SK-N-SH treated with all-trans-retinoic acid at 6 μM for 48 hours (cell line): ENCODE results near the gene CYP26A1.

Experiments
- ATAC-seq: fragments of 200-7000 bp; cut with Tn5 transposase; 3 replicates; pipeline ENCODE4 v1.9.1; 2020; ENCODE audit warnings: mild to moderate bottlenecking, moderate library complexity
- ARNTL ChIP-seq: fragments of 450-650 bp; formaldehyde crosslinking; IDR thresholded peaks from 2 replicates; pipeline ENCODE4 v1.5.0; 2020; ENCODE audit warnings: low read depth, mild to moderate bottlenecking, moderate library complexity, borderline replicate concordance
- CSDC2 ChIP-seq: fragments of 250-450 bp; sonication (Bioruptor Pico); IDR thresholded peaks from 2 replicates; pipeline ENCODE4 v1.5.0; 2020; ENCODE audit warnings: mild to moderate bottlenecking, moderate library complexity
- ESRRG ChIP-seq: fragments of 250-450 bp; sonication (Bioruptor Pico); IDR thresholded peaks from 2 replicates; pipeline ENCODE4 v1.6.1; 2021; ENCODE audit warnings: mild to moderate bottlenecking
- GLIS3 ChIP-seq: fragments of 250-450 bp; sonication (Bioruptor Pico); IDR thresholded peaks from 2 replicates; pipeline ENCODE4 v1.5.0; 2020; ENCODE audit warnings: mild to moderate bottlenecking, moderate library complexity
- ISL1 ChIP-seq: fragments of 250-450 bp; sonication (Bioruptor Pico); IDR thresholded peaks from 2 replicates; pipeline ENCODE4 v2.1.2; 2022; ENCODE audit warnings: mild to moderate bottlenecking, moderate library complexity
- OSR1 ChIP-seq: fragments of 250-450 bp; sonication (Bioruptor Pico); IDR thresholded peaks from 2 replicates; pipeline ENCODE4 v1.8.0; 2022; ENCODE audit warnings: moderate library complexity, mild to moderate bottlenecking, inconsistent platforms
- PPARA ChIP-seq: fragments of 250-450 bp; sonication (Bioruptor Pico); IDR thresholded peaks from 2 replicates; pipeline ENCODE4 v1.5.0; 2020; ENCODE audit warnings: mild to moderate bottlenecking, borderline replicate concordance
- RARB ChIP-seq: fragments of 250-450 bp; sonication (Bioruptor Pico); IDR thresholded peaks from 2 replicates; pipeline ENCODE4 v1.8.0; 2021; ENCODE audit warnings: mild to moderate bottlenecking, moderate library complexity
- SNAI2 ChIP-seq: fragments of 250-450 bp; sonication (Bioruptor Pico); IDR thresholded peaks from 2 replicates; pipeline ENCODE4 v1.5.0; 2020; ENCODE audit warnings: mild to moderate bottlenecking, moderate library complexity
- TCF4 ChIP-seq: fragments of 250-450 bp; sonication (Bioruptor Pico); IDR thresholded peaks from 2 replicates; pipeline ENCODE4 v1.8.0; 2021; ENCODE audit warnings: mild to moderate bottlenecking, moderate library complexity, borderline replicate concordance
- TOX ChIP-seq: fragments of 250-450 bp; sonication (Bioruptor Pico); IDR thresholded peaks from 2 replicates; pipeline ENCODE4 v1.8.0; 2021; ENCODE audit warnings: mild to moderate bottlenecking, moderate library complexity, borderline replicate concordance
- ZC3H10 ChIP-seq: fragments of 250-450 bp; sonication (Bioruptor Pico); IDR thresholded peaks from 2 replicates; pipeline ENCODE4 v1.5.1; 2021; ENCODE audit warnings: mild to moderate bottlenecking, moderate library complexity
- ZFP3 ChIP-seq: fragments of 250-450 bp; sonication (Bioruptor Pico); IDR thresholded peaks from 2 replicates; pipeline ENCODE4 v1.5.0; 2020; ENCODE audit warnings: mild to moderate bottlenecking, moderate library complexity
- ZFP30 ChIP-seq: fragments of 450-650 bp; formaldehyde crosslinking; IDR thresholded peaks from 2 replicates; pipeline ENCODE4 v1.5.0; 2022; ENCODE audit warnings: mild to moderate bottlenecking, moderate library complexity
- ZNF565 ChIP-seq: fragments of 450-650 bp; formaldehyde crosslinking; conservative IDR thresholded peaks from 2 replicates; pipeline ENCODE4 v1.5.0; 2020; ENCODE audit warnings: low read depth, mild to moderate bottlenecking, moderate library complexity
- ZNF70 ChIP-seq: fragments of 450-650 bp; formaldehyde crosslinking; IDR thresholded peaks from 2 replicates; pipeline ENCODE4 v1.5.0; 2020; ENCODE audit warnings: mild to moderate bottlenecking, moderate library complexity
- ZNF8 ChIP-seq: fragments of 450-650 bp; formaldehyde crosslinking; IDR thresholded peaks from 2 replicates; pipeline ENCODE4 v1.5.0; 2020; ENCODE audit warnings: mild to moderate bottlenecking, moderate library complexity
- TF ChIP-seq, protein P1 (sequence below): fragments of 250-450 bp; sonication (Bioruptor Pico); IDR thresholded peaks from 2 replicates; pipeline ENCODE4 v1.8.0; 2020; ENCODE audit warnings: mild to moderate bottlenecking, moderate library complexity, borderline replicate concordance
- TF ChIP-seq, protein P2 (sequence below): fragments of 250-450 bp; sonication (Bioruptor Pico); IDR thresholded peaks from 2 replicates; pipeline ENCODE4 v1.5.0; 2020; ENCODE audit warnings: mild to moderate bottlenecking, moderate library complexity
- TF ChIP-seq, protein P3 (sequence below): fragments of 250-450 bp; sonication (Bioruptor Pico); IDR thresholded peaks from 2 replicates; pipeline ENCODE4 v1.5.1; 2021; ENCODE audit warnings: mild to moderate bottlenecking, moderate library complexity
- TF ChIP-seq, protein P4 (sequence below): fragments of 250-450 bp; sonication (Bioruptor Pico); IDR thresholded peaks from 2 replicates; pipeline ENCODE4 v1.5.1; 2020; ENCODE audit warnings: low read depth, mild to moderate bottlenecking, moderate library complexity
- TF ChIP-seq, protein P5 (sequence below): fragments of 250-450 bp; sonication (Bioruptor Pico); IDR thresholded peaks from 2 replicates; pipeline ENCODE4 v1.8.0; 2021; ENCODE audit warnings: low read depth, mild to moderate bottlenecking, moderate library complexity, borderline replicate concordance

The CYP26A1 gene

DNA sequence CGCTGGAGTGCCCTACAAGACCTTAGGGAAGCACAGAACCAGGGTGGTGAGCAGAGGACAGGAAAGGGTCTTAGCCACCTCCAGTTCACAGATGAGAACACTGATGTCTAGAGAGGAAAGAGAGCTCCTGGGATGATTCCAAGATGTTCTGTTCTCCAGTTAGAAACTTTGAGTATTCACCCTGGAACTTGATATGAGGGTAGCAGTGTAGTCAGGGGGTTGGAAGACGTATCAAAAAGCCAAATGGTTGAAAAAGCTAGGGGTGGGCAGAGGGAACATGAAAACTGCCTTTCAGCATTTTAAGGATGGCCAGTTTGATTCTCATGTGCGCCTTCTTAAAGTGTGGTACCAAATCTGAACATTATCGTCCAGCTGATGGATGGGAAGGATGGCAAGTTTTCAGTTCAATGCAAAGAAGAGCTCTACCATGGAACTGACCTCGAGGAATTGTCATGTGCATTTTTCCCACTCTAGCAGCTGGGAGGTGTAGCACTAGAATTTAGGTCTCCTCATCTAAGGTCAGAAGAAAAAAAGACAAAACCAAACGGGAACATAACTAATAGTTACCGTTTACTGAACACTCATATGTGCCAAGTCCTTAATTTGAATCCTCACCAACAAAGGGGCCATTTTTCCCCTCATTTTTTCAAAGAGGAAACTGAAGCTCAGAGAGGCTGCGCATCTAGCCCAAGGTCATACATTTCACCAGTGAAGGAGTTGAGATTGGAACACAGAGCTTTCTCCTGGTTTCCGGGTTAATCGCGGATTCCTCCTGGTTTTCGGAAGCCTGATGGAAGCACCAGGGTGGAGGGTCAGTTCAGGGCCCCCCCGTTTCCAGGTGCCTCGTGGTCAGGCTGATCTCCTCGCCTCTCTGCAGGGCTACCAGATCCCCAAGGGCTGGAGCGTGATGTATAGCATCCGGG lies 6.0 kb upstream of the CYP26A1 start:
- TF ChIP-seq SNAI2 (no peak), RARB (CRISPR knock-in tag) (no peak), PPARA (CRISPR knock-in tag) (no peak)
- TF ChIP-seq, protein P1, sequence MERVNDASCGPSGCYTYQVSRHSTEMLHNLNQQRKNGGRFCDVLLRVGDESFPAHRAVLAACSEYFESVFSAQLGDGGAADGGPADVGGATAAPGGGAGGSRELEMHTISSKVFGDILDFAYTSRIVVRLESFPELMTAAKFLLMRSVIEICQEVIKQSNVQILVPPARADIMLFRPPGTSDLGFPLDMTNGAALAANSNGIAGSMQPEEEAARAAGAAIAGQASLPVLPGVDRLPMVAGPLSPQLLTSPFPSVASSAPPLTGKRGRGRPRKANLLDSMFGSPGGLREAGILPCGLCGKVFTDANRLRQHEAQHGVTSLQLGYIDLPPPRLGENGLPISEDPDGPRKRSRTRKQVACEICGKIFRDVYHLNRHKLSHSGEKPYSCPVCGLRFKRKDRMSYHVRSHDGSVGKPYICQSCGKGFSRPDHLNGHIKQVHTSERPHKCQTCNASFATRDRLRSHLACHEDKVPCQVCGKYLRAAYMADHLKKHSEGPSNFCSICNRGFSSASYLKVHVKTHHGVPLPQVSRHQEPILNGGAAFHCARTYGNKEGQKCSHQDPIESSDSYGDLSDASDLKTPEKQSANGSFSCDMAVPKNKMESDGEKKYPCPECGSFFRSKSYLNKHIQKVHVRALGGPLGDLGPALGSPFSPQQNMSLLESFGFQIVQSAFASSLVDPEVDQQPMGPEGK: no peak
- TF ChIP-seq, all 23 proteins: peak for 0
- no peak for ATAC-seq

DNA sequence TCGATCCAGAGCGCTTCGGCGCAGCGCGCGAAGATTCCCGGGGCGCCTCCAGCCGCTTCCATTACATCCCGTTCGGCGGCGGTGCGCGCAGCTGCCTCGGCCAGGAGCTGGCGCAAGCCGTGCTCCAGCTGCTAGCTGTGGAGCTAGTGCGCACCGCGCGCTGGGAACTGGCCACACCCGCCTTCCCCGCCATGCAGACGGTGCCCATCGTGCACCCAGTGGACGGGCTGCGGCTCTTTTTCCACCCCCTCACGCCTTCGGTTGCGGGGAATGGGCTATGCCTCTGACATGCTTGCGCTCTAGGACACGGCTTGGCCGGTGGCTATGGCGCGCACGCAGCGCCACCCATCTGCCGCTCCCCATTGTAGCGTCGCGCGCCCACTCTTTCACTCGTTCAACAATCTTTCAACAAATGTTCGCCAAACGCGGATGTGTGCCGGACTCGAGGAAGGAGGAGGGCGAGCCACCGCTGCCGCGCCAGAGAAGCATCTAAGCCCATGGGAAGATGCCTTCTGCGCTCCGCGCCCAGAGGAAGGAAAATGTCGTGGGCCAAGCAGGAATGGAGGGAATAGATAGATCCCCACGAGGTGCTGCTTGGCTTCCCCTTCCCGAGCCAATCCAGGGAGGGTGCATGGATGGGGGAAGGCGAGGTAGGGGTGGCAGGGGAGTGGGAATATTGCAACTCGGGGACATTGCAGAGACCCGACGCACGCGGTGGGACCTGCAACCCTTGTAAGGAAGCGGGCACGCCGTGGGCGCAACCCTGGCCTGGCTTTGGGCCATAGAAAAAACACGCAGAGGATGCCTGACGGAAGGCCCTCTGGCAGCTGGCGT lies 5.1 kb upstream of the CYP26A1 start:
- peak; percentile 16; the same call in 2 of the 3 replicates for ATAC-seq
- TF ChIP-seq, protein P2, sequence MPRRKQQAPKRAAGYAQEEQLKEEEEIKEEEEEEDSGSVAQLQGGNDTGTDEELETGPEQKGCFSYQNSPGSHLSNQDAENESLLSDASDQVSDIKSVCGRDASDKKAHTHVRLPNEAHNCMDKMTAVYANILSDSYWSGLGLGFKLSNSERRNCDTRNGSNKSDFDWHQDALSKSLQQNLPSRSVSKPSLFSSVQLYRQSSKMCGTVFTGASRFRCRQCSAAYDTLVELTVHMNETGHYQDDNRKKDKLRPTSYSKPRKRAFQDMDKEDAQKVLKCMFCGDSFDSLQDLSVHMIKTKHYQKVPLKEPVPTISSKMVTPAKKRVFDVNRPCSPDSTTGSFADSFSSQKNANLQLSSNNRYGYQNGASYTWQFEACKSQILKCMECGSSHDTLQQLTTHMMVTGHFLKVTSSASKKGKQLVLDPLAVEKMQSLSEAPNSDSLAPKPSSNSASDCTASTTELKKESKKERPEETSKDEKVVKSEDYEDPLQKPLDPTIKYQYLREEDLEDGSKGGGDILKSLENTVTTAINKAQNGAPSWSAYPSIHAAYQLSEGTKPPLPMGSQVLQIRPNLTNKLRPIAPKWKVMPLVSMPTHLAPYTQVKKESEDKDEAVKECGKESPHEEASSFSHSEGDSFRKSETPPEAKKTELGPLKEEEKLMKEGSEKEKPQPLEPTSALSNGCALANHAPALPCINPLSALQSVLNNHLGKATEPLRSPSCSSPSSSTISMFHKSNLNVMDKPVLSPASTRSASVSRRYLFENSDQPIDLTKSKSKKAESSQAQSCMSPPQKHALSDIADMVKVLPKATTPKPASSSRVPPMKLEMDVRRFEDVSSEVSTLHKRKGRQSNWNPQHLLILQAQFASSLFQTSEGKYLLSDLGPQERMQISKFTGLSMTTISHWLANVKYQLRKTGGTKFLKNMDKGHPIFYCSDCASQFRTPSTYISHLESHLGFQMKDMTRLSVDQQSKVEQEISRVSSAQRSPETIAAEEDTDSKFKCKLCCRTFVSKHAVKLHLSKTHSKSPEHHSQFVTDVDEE: no peak
- TF ChIP-seq TOX (CRISPR knock-in tag): no peak
- no peak for TF ChIP-seq ZC3H10 (CRISPR knock-in tag)
- TF ChIP-seq ARNTL (CRISPR knock-in tag): no peak
- TF ChIP-seq ZFP3 (CRISPR knock-in tag): no peak
- TF ChIP-seq, protein P3, sequence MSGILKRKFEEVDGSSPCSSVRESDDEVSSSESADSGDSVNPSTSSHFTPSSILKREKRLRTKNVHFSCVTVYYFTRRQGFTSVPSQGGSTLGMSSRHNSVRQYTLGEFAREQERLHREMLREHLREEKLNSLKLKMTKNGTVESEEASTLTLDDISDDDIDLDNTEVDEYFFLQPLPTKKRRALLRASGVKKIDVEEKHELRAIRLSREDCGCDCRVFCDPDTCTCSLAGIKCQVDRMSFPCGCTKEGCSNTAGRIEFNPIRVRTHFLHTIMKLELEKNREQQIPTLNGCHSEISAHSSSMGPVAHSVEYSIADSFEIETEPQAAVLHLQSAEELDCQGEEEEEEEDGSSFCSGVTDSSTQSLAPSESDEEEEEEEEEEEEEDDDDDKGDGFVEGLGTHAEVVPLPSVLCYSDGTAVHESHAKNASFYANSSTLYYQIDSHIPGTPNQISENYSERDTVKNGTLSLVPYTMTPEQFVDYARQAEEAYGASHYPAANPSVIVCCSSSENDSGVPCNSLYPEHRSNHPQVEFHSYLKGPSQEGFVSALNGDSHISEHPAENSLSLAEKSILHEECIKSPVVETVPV (CRISPR knock-in tag): no peak
- no peak for TF ChIP-seq TCF4 (CRISPR knock-in tag)
- no peak for TF ChIP-seq ZNF8 (CRISPR knock-in tag)
- no peak for TF ChIP-seq CSDC2 (CRISPR knock-in tag)
- no peak for TF ChIP-seq ISL1 (CRISPR knock-in tag)
- TF ChIP-seq OSR1: no peak
- TF ChIP-seq ZNF70 (CRISPR knock-in tag): no peak
- no peak for TF ChIP-seq ZFP30
- TF ChIP-seq, protein P4, sequence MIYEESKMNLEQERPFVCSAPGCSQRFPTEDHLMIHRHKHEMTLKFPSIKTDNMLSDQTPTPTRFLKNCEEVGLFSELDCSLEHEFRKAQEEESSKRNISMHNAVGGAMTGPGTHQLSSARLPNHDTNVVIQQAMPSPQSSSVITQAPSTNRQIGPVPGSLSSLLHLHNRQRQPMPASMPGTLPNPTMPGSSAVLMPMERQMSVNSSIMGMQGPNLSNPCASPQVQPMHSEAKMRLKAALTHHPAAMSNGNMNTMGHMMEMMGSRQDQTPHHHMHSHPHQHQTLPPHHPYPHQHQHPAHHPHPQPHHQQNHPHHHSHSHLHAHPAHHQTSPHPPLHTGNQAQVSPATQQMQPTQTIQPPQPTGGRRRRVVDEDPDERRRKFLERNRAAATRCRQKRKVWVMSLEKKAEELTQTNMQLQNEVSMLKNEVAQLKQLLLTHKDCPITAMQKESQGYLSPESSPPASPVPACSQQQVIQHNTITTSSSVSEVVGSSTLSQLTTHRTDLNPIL (CRISPR knock-in tag): no peak
- TF ChIP-seq ZNF565 (CRISPR knock-in tag): no peak
- no peak for TF ChIP-seq ESRRG
- TF ChIP-seq RARB (CRISPR knock-in tag): no peak
- TF ChIP-seq, all 23 proteins: peak for 0

DNA sequence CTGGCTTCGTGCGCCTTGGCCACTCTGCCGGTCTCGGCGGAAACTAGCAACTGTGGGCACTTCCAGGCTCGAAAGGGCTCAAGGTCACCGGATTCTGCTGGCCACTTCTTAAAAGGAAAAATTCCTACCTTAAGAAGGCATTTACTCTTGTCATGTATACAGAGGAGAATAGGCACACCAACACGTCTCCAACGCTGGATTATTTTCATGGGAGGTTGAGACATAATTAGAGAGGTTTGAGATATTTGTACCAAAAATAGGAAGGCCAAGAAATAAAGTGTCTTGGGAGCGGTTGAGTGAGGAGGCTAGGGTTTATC lies 4.5 kb upstream of the CYP26A1 start:
- TF ChIP-seq TCF4 (CRISPR knock-in tag): no peak
- no peak for TF ChIP-seq GLIS3 (CRISPR knock-in tag)
- TF ChIP-seq SNAI2: no peak
- TF ChIP-seq, protein P1: no peak
- TF ChIP-seq PPARA (CRISPR knock-in tag): no peak
- no peak for TF ChIP-seq ESRRG
- TF ChIP-seq OSR1: no peak
- TF ChIP-seq ZFP3 (CRISPR knock-in tag): no peak
- no peak for TF ChIP-seq ISL1 (CRISPR knock-in tag)
- no peak for TF ChIP-seq ZNF8 (CRISPR knock-in tag)
- TF ChIP-seq ZNF70 (CRISPR knock-in tag): no peak
- no peak for TF ChIP-seq ZFP30
- TF ChIP-seq, protein P5, sequence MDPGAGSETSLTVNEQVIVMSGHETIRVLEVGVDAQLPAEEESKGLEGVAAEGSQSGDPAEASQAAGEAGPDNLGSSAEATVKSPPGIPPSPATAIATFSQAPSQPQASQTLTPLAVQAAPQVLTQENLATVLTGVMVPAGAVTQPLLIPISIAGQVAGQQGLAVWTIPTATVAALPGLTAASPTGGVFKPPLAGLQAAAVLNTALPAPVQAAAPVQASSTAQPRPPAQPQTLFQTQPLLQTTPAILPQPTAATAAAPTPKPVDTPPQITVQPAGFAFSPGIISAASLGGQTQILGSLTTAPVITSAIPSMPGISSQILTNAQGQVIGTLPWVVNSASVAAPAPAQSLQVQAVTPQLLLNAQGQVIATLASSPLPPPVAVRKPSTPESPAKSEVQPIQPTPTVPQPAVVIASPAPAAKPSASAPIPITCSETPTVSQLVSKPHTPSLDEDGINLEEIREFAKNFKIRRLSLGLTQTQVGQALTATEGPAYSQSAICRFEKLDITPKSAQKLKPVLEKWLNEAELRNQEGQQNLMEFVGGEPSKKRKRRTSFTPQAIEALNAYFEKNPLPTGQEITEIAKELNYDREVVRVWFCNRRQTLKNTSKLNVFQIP (CRISPR knock-in tag): no peak
- no peak for TF ChIP-seq ZC3H10 (CRISPR knock-in tag)
- TF ChIP-seq, protein P3 (CRISPR knock-in tag): no peak
- TF ChIP-seq, all 23 proteins: peak for 0
- ATAC-seq: no peak
